Activated CD4-positive, CD25-positive, alpha-beta regulatory T cell (primary cell): Measurements from ENCODE around the gene SLC36A4.
"Not testable (repeated sequence)": the region's sequence is repeated elsewhere in the genome, so short reads cannot be mapped to it uniquely, and the experiment has no call there.

Source experiments
- DNase-seq, 4 experiments: peaks; one replicate each; lab custom pipeline; 2025; lab: John Stamatoyannopoulos, UW

The SLC36A4 gene

GRCh38 chr11:93197380-93198214, at the start of gene SLC36A4:
Gene SLC36A4 (minus strand): TSS chr11:93197991. CDS start chr11:93197832, 159 bp downstream.
- peak; percentile 48 to 59 (median 53) for DNase-seq

- DNase-seq = not testable (repeated sequence)
Observed at GRCh38 chr11:93246790-93247189, 49.0 kb upstream of the SLC36A4 start.

GRCh38 chr11:93244018-93244417, 46.2 kb upstream of the SLC36A4 start:
- no peak for DNase-seq

- no peak for DNase-seq
Observed at GRCh38 chr11:93239966-93240365, 42.2 kb upstream of the SLC36A4 start.

- DNase-seq = no peak
Observed at GRCh38 chr11:93238956-93239355, 41.2 kb upstream of the SLC36A4 start.

GRCh38 chr11:93236741-93237675, 39.2 kb upstream of the SLC36A4 start:
- no peak for DNase-seq

GRCh38 chr11:93234602-93235207, 36.9 kb upstream of the SLC36A4 start:
- DNase-seq = peak in 3 of 4 experiments; percentile 7 to 38 (median 18)

GRCh38 chr11:93229876-93230275, 32.1 kb upstream of the SLC36A4 start:
- DNase-seq = no peak

GRCh38 chr11:93225662-93226061, 27.9 kb upstream of the SLC36A4 start:
- DNase-seq = no peak

GRCh38 chr11:93221539-93221938, 23.7 kb upstream of the SLC36A4 start:
- no peak for DNase-seq

- no peak for DNase-seq
Observed at GRCh38 chr11:93220078-93220477, 22.3 kb upstream of the SLC36A4 start.

GRCh38 chr11:93219440-93219839, 21.6 kb upstream of the SLC36A4 start:
- DNase-seq = no peak

- no peak for DNase-seq
Observed at GRCh38 chr11:93216511-93217101, 18.8 kb upstream of the SLC36A4 start.

GRCh38 chr11:93213622-93214021, 15.8 kb upstream of the SLC36A4 start:
- no peak for DNase-seq

- DNase-seq = no peak
Observed at GRCh38 chr11:93212094-93212493, 14.3 kb upstream of the SLC36A4 start.

GRCh38 chr11:93209466-93209865, 11.7 kb upstream of the SLC36A4 start:
- no peak for DNase-seq

- DNase-seq = no peak
Observed at GRCh38 chr11:93208663-93209270, 11.0 kb upstream of the SLC36A4 start.

GRCh38 chr11:93199616-93200015, 1.8 kb upstream of the SLC36A4 start:
- DNase-seq = no peak

- DNase-seq = no peak
Observed at GRCh38 chr11:93198215-93198845, 539 bp upstream of the SLC36A4 start.

- no peak for DNase-seq
Observed at GRCh38 chr11:93196816-93197379, 893 bp downstream of the SLC36A4 start.
